HepG2 (cell line): ENCODE results near the gene CDR2L. TPM values are rescaled to one million over a fixed set of nuclear protein-coding genes. Genes with fewer than 3 reads are reported as not detected.

Experiments used
- AGO2 ChIP-seq: fragments of 200-400 bp; formaldehyde crosslinking; optimal IDR thresholded peaks from 2 replicates; pipeline ENCODE3; 2017; ENCODE audit warnings: mild to moderate bottlenecking, low read depth, low read length, moderate library complexity
- CHD4 ChIP-seq: fragments of 200-600 bp; sonication (generic); IDR thresholded peaks from 2 replicates; pipeline ENCODE4 v1.7.0; 2017; ENCODE audit warnings: mild to moderate bottlenecking, low read length, borderline replicate concordance
- ELF1 ChIP-seq: sonication (generic); formaldehyde crosslinking; IDR thresholded peaks from 2 replicates; pipeline ENCODE4 v1.4.0; 2020; ENCODE audit warnings: missing genetic modification reagents
- GATAD1 ChIP-seq: IDR thresholded peaks from 2 replicates; pipeline ENCODE4 v1.6.1; 2016; ENCODE audit warnings: missing genetic modification reagents, missing compliant biosample characterization
- ZNF142 ChIP-seq: sonication (generic); formaldehyde crosslinking; IDR thresholded peaks from 2 replicates; pipeline ENCODE4 v1.4.0; 2020; ENCODE audit warnings: missing genetic modification reagents
- ZNF562 ChIP-seq: sonication (generic); formaldehyde crosslinking; IDR thresholded peaks from 2 replicates; pipeline ENCODE4 v1.8.0; 2022; ENCODE audit warnings: missing genetic modification reagents, borderline replicate concordance
- ZNF772 ChIP-seq: sonication (generic); formaldehyde crosslinking; IDR thresholded peaks from 2 replicates; pipeline ENCODE4 v1.5.0; 2020; ENCODE audit warnings: mild to moderate bottlenecking, missing genetic modification reagents
- ZNF839 ChIP-seq: sonication (generic); formaldehyde crosslinking; IDR thresholded peaks from 2 replicates; pipeline ENCODE4 v1.4.0; 2020; ENCODE audit warnings: missing genetic modification reagents, mild to moderate bottlenecking, borderline replicate concordance
- polyA plus RNA-seq, 8 experiments: library from polyadenylated mRNA; depleted of rRNA in 3 of 8; stranded (reverse) in 7 of 8; unstranded in 1 of 8; fragments of >200 nt; fragmentation: Illumina TruSeq in 4 of 8; extraction: Trizol in 4 of 8; gene quantifications; 2 replicates each; pipeline versions ENCODE4 v1.2.1 to v1.2.3, GENCODE V29; 2011 to 2016; ENCODE audit warnings: low read depth in 4 of 8, missing spikeins in 1 of 8, mixed read lengths in 1 of 8; ENCODE audit not compliant: insufficient read depth in 1 of 8
- total RNA-seq, 5 experiments: library from RNA; depleted of rRNA; stranded (reverse); fragments of >200 nt; fragmentation: Illumina TruSeq; extraction: Trizol; gene quantifications; 2 replicates each; pipeline ENCODE4 v1.2.3, GENCODE V29; 2016; ENCODE audit warnings: low read depth in 1 of 5
- TF ChIP-seq, protein P1 (sequence below): sonication (generic); formaldehyde crosslinking; IDR thresholded peaks from 2 replicates; pipeline ENCODE4 v1.4.0; 2020; ENCODE audit warnings: missing genetic modification reagents; ENCODE audit errors: not compliant biosample characterization
- TF ChIP-seq, protein P2 (sequence below): sonication (generic); formaldehyde crosslinking; IDR thresholded peaks from 2 replicates; pipeline ENCODE4 v1.8.0; 2022; ENCODE audit warnings: mild to moderate bottlenecking, missing genetic modification reagents
- TF ChIP-seq, protein P3 (sequence below): sonication (generic); IDR thresholded peaks from 2 replicates; pipeline ENCODE4 v1.6.1; 2016; ENCODE audit warnings: low read depth, borderline replicate concordance
- TF ChIP-seq, protein P4 (sequence below): sonication (generic); formaldehyde crosslinking; IDR thresholded peaks from 2 replicates; pipeline ENCODE4 v1.4.0; 2020; ENCODE audit warnings: low read depth, mild to moderate bottlenecking, missing genetic modification reagents
- TF ChIP-seq, protein P5 (sequence below): sonication (generic); formaldehyde crosslinking; IDR thresholded peaks from 2 replicates; pipeline ENCODE4; 2020; ENCODE audit warnings: missing genetic modification reagents, mild to moderate bottlenecking, borderline replicate concordance

Gene CDR2L
- total and polyA plus RNA-seq, 2 of the 13 experiments (the other 11 are each of a cell fraction or from before 2014, with no cell fraction given), result 1.9 to 2.1 TPM

GRCh38 chr17:75033346-75034235 lies 46.2 kb downstream of the CDR2L start (continued):
- TF ChIP-seq ZNF142 (CRISPR knock-in tag) (peak; percentile 99), ZNF839 (CRISPR knock-in tag) (peak; percentile 72), ZNF562 (CRISPR knock-in tag) (no peak), GATAD1 (peak; percentile 62; the same call in 1 of the 2 replicates), CHD4 (peak; percentile 99), ZNF772 (CRISPR knock-in tag) (peak; percentile 79; the same call in 1 of the 2 replicates), AGO2 (no peak), ELF1 (CRISPR knock-in tag) (peak; percentile 64; the same call in 1 of the 2 replicates)
- TF ChIP-seq, protein P1, sequence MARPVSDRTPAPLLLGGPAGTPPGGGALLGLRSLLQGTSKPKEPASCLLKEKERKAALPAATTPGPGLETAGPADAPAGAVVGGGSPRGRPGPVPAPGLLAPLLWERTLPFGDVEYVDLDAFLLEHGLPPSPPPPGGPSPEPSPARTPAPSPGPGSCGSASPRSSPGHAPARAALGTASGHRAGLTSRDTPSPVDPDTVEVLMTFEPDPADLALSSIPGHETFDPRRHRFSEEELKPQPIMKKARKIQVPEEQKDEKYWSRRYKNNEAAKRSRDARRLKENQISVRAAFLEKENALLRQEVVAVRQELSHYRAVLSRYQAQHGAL, result no peak
- TF ChIP-seq, protein P2, sequence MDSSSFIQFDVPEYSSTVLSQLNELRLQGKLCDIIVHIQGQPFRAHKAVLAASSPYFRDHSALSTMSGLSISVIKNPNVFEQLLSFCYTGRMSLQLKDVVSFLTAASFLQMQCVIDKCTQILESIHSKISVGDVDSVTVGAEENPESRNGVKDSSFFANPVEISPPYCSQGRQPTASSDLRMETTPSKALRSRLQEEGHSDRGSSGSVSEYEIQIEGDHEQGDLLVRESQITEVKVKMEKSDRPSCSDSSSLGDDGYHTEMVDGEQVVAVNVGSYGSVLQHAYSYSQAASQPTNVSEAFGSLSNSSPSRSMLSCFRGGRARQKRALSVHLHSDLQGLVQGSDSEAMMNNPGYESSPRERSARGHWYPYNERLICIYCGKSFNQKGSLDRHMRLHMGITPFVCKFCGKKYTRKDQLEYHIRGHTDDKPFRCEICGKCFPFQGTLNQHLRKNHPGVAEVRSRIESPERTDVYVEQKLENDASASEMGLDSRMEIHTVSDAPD (CRISPR knock-in tag), result peak; percentile 13; the same call in 1 of the 2 replicates
- TF ChIP-seq, protein P3, sequence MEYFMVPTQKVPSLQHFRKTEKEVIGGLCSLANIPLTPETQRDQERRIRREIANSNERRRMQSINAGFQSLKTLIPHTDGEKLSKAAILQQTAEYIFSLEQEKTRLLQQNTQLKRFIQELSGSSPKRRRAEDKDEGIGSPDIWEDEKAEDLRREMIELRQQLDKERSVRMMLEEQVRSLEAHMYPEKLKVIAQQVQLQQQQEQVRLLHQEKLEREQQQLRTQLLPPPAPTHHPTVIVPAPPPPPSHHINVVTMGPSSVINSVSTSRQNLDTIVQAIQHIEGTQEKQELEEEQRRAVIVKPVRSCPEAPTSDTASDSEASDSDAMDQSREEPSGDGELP, result no peak; the same call in 1 of the 2 replicates
- TF ChIP-seq, protein P4, sequence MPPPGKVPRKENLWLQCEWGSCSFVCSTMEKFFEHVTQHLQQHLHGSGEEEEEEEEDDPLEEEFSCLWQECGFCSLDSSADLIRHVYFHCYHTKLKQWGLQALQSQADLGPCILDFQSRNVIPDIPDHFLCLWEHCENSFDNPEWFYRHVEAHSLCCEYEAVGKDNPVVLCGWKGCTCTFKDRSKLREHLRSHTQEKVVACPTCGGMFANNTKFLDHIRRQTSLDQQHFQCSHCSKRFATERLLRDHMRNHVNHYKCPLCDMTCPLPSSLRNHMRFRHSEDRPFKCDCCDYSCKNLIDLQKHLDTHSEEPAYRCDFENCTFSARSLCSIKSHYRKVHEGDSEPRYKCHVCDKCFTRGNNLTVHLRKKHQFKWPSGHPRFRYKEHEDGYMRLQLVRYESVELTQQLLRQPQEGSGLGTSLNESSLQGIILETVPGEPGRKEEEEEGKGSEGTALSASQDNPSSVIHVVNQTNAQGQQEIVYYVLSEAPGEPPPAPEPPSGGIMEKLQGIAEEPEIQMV (CRISPR knock-in tag), result peak; percentile 90; the same call in 1 of the 2 replicates
- TF ChIP-seq, protein P5, sequence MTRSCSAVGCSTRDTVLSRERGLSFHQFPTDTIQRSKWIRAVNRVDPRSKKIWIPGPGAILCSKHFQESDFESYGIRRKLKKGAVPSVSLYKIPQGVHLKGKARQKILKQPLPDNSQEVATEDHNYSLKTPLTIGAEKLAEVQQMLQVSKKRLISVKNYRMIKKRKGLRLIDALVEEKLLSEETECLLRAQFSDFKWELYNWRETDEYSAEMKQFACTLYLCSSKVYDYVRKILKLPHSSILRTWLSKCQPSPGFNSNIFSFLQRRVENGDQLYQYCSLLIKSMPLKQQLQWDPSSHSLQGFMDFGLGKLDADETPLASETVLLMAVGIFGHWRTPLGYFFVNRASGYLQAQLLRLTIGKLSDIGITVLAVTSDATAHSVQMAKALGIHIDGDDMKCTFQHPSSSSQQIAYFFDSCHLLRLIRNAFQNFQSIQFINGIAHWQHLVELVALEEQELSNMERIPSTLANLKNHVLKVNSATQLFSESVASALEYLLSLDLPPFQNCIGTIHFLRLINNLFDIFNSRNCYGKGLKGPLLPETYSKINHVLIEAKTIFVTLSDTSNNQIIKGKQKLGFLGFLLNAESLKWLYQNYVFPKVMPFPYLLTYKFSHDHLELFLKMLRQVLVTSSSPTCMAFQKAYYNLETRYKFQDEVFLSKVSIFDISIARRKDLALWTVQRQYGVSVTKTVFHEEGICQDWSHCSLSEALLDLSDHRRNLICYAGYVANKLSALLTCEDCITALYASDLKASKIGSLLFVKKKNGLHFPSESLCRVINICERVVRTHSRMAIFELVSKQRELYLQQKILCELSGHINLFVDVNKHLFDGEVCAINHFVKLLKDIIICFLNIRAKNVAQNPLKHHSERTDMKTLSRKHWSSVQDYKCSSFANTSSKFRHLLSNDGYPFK (CRISPR knock-in tag), result peak; percentile 80; the same call in 1 of the 2 replicates
